H1 (cell line): ENCODE measurements around the gene CORIN. TPM values are rescaled to one million over a fixed set of nuclear protein-coding genes. Genes with fewer than 3 reads are reported as not detected.

Experiments
- CHD2 ChIP-seq: IDR thresholded peaks from 2 replicates; pipeline ENCODE4 v1.6.1; 2012; ENCODE audit warnings: low read length, improper control_type of control experiment
- HDAC6 ChIP-seq: IDR thresholded peaks from one replicate; pipeline ENCODE4 v1.7.1; 2012; ENCODE audit warnings: low read depth, mild to moderate bottlenecking, inconsistent platforms, low read length, moderate library complexity
- RBBP5 ChIP-seq: IDR thresholded peaks from 2 replicates; pipeline ENCODE4 v1.7.1; 2012; ENCODE audit warnings: low read depth, mild to moderate bottlenecking, inconsistent platforms, low read length, moderate library complexity, borderline replicate concordance
- RNF2 ChIP-seq: fragments of 200-900, 300-1000 bp; sonication (generic); IDR thresholded peaks from 2 replicates; pipeline ENCODE4 v1.7.1; 2016; ENCODE audit warnings: borderline replicate concordance, low read depth, mild to moderate bottlenecking, antibody characterized with exemption, low read length; ENCODE audit not compliant: poor library complexity, severe bottlenecking; ENCODE audit errors: missing control alignments
- SAP30 ChIP-seq: fragments of 300-600 bp; sonication (generic); IDR thresholded peaks from 2 replicates; pipeline ENCODE4 v1.7.1; 2012; ENCODE audit warnings: low read length, moderate library complexity, mild to moderate bottlenecking, inconsistent platforms; ENCODE audit not compliant: insufficient read depth, insufficient replicate concordance
- SP1 ChIP-seq: IDR thresholded peaks from 2 replicates; pipeline ENCODE4 v1.6.1; 2011; ENCODE audit warnings: low read depth, low read length
- polyA plus RNA-seq, 7 experiments: library from polyadenylated mRNA; depleted of rRNA in 3 of 7; stranded (reverse) in 5 of 7; unstranded in 2 of 7; fragments of >200 nt in 5 of 7; fragments of 200-250 nt in 2 of 7; gene quantifications; 1 replicate in 5 of 7; 2 replicates in 1 of 7; 4 replicates in 1 of 7; pipeline versions ENCODE4 v1.2.1 to v1.2.3, GENCODE V29; 2011 to 2013; ENCODE audit warnings: missing spikeins in 2 of 7, mixed read lengths in 2 of 7
- total RNA-seq: library from RNA; stranded (reverse); fragmentation: NEBNext Ultra II Directional; extraction: Animal tissue kit (Norgen Biotek cat#: 25700); gene quantifications from 2 replicates; pipeline ENCODE4 v1.2.1, GENCODE V29; 2021
- TF ChIP-seq, protein P1 (sequence below), 3 experiments: IDR thresholded peaks; 1 replicate in 2 of 3; 2 replicates in 1 of 3; pipeline versions ENCODE4 v1.5.1 to v1.6.1; 2011; ENCODE audit warnings: low read length in 3 of 3, mild to moderate bottlenecking in 3 of 3, inconsistent platforms in 2 of 3, low read depth in 1 of 3, moderate library complexity in 1 of 3; ENCODE audit not compliant: insufficient read depth in 1 of 3; ENCODE audit errors: control extremely low read depth in 1 of 3
- TF ChIP-seq, protein P2 (sequence below): IDR thresholded peaks from 2 replicates; pipeline ENCODE4 v1.6.1; 2012; ENCODE audit warnings: inconsistent platforms

Gene CORIN
- total and polyA plus RNA-seq, 2 of the 8 experiments (the other 6 are each of a cell fraction or from before 2014, with no cell fraction given) = 0.09 to 0.32 TPM

DNA sequence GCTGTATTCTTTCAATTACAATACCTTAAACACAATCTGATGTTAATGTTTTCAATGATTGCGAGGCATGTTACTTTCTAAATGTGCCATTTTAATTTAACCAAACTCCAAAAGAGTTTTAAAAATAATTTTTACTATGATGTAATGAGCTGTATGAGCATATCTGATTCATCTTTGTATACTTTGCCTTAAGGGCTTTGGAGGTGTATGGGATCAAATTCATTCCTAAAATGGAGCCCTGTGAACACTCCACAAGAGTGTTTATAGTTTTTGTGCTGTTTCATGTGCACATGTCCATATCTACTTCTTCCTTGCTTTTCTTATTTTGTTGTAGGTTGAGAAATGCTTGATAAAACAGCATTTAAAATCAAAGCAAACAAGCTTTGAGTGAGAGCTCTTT lies 270.4 kb downstream of the CORIN start (continued):
- TF ChIP-seq, protein P1, sequence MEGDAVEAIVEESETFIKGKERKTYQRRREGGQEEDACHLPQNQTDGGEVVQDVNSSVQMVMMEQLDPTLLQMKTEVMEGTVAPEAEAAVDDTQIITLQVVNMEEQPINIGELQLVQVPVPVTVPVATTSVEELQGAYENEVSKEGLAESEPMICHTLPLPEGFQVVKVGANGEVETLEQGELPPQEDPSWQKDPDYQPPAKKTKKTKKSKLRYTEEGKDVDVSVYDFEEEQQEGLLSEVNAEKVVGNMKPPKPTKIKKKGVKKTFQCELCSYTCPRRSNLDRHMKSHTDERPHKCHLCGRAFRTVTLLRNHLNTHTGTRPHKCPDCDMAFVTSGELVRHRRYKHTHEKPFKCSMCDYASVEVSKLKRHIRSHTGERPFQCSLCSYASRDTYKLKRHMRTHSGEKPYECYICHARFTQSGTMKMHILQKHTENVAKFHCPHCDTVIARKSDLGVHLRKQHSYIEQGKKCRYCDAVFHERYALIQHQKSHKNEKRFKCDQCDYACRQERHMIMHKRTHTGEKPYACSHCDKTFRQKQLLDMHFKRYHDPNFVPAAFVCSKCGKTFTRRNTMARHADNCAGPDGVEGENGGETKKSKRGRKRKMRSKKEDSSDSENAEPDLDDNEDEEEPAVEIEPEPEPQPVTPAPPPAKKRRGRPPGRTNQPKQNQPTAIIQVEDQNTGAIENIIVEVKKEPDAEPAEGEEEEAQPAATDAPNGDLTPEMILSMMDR (IDR thresholded peaks at IDR 0.05; ENCODE audit: control extremely low read depth in 1 of 3, insufficient read depth in 1 of 3, low read depth in 1 of 3, low read length in 3 of 3) = no peak
- TF ChIP-seq, protein P2, sequence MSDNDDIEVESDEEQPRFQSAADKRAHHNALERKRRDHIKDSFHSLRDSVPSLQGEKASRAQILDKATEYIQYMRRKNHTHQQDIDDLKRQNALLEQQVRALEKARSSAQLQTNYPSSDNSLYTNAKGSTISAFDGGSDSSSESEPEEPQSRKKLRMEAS = no peak
- TF ChIP-seq RBBP5 = no peak
- no peak for TF ChIP-seq RNF2
- TF ChIP-seq HDAC6 = no peak
- TF ChIP-seq CHD2 = no peak
- TF ChIP-seq SP1 = no peak
- TF ChIP-seq SAP30 = no peak
